ENCODE measurements around the gene PLCH1.

The PLCH1 gene

GRCh38 chr3:155763870-155764463, 19.1 kb upstream of the PLCH1 start:
- Histone ChIP-seq H3K36me3 (ENCODE audit: insufficient read depth, low read length) (peaks cover 7% of the 10 kb centered on the region; the same call in 1 of the 2 replicates), H3K4me3 (ENCODE audit: low read length) (no peak overlapping the region), H3K27me3 (ENCODE audit: insufficient read depth, low read length) (no peaks in the 10 kb centered on the region), H3K9me3 (ENCODE audit: insufficient read depth, low read depth, low read length) (no peaks in the 10 kb centered on the region), H3K27ac (ENCODE audit: low read depth, low read length) (no peak overlapping the region), H3K9ac (ENCODE audit: low read depth, low read length) (no peak overlapping the region), H3K4me1 (ENCODE audit: insufficient read depth, low read length) (no peaks in the 10 kb centered on the region)
- WGBS = 96% methylated on average over 3 of the region's 3 CpGs

- H3K27me3 ChIP-seq (ENCODE audit: insufficient read depth, low read length) = no peaks in the 10 kb centered on the region
- no peak overlapping the region for H3K27ac ChIP-seq (ENCODE audit: low read depth, low read length)
- H3K9ac ChIP-seq (ENCODE audit: low read depth, low read length) = no peak overlapping the region
- 98% methylated on average over 4 of the region's 4 CpGs for WGBS
- no peaks in the 10 kb centered on the region for H3K9me3 ChIP-seq (ENCODE audit: insufficient read depth, low read depth, low read length)
- H3K36me3 ChIP-seq (ENCODE audit: insufficient read depth, low read length) = no peaks in the 10 kb centered on the region; the same call in 1 of the 2 replicates
- H3K4me3 ChIP-seq (ENCODE audit: low read length) = no peak overlapping the region
- H3K4me1 ChIP-seq (ENCODE audit: insufficient read depth, low read length) = no peaks in the 10 kb centered on the region
Observed at GRCh38 chr3:155760653-155761052, 15.8 kb upstream of the PLCH1 start.

- peaks cover 4% of the 10 kb centered on the region; the same call in 1 of the 2 replicates for H3K4me1 ChIP-seq (ENCODE audit: insufficient read depth, low read length)
- no peaks in the 10 kb centered on the region for H3K27me3 ChIP-seq (ENCODE audit: insufficient read depth, low read length)
- no peak overlapping the region for H3K9ac ChIP-seq (ENCODE audit: low read depth, low read length)
- 94% methylated on average over 7 of the region's 7 CpGs for WGBS
- H3K27ac ChIP-seq (ENCODE audit: low read depth, low read length) = no peak overlapping the region
- H3K9me3 ChIP-seq (ENCODE audit: insufficient read depth, low read depth, low read length) = no peaks in the 10 kb centered on the region
- no peak overlapping the region for H3K4me3 ChIP-seq (ENCODE audit: low read length)
- H3K36me3 ChIP-seq (ENCODE audit: insufficient read depth, low read length) = no peaks in the 10 kb centered on the region
Observed at GRCh38 chr3:155757577-155757976, 12.7 kb upstream of the PLCH1 start.

- H3K36me3 ChIP-seq (ENCODE audit: insufficient read depth, low read length) = no peaks in the 10 kb centered on the region
- H3K4me1 ChIP-seq (ENCODE audit: insufficient read depth, low read length) = peaks cover 29% of the 10 kb centered on the region
- WGBS = 83% methylated on average over 10 of the region's 11 CpGs
- no peak overlapping the region for H3K9ac ChIP-seq (ENCODE audit: low read depth, low read length)
- H3K27ac ChIP-seq (ENCODE audit: low read depth, low read length) = no peak overlapping the region
- no peaks in the 10 kb centered on the region for H3K9me3 ChIP-seq (ENCODE audit: insufficient read depth, low read depth, low read length)
- H3K4me3 ChIP-seq (ENCODE audit: low read length) = no peak overlapping the region
- H3K27me3 ChIP-seq (ENCODE audit: insufficient read depth, low read length) = no peaks in the 10 kb centered on the region
Observed at GRCh38 chr3:155753038-155753639, 8.3 kb upstream of the PLCH1 start.

GRCh38 chr3:155748611-155749365, 3.9 kb upstream of the PLCH1 start:
- no peak overlapping the region for H3K4me3 ChIP-seq (ENCODE audit: low read length)
- H3K9ac ChIP-seq (ENCODE audit: low read depth, low read length) = no peak overlapping the region
- H3K4me1 ChIP-seq (ENCODE audit: insufficient read depth, low read length) = peaks cover 49% of the 10 kb centered on the region
- no peaks in the 10 kb centered on the region for H3K27me3 ChIP-seq (ENCODE audit: insufficient read depth, low read length)
- H3K36me3 ChIP-seq (ENCODE audit: insufficient read depth, low read length) = no peaks in the 10 kb centered on the region
- no peaks in the 10 kb centered on the region for H3K9me3 ChIP-seq (ENCODE audit: insufficient read depth, low read depth, low read length)
- H3K27ac ChIP-seq (ENCODE audit: low read depth, low read length) = no peak overlapping the region
- WGBS = 78% methylated on average over 8 of the region's 8 CpGs

- no peaks in the 10 kb centered on the region for H3K27me3 ChIP-seq (ENCODE audit: insufficient read depth, low read length)
- peaks cover 53% of the 10 kb centered on the region for H3K4me1 ChIP-seq (ENCODE audit: insufficient read depth, low read length)
- no peaks in the 10 kb centered on the region for H3K9me3 ChIP-seq (ENCODE audit: insufficient read depth, low read depth, low read length)
- H3K4me3 ChIP-seq (ENCODE audit: low read length) = no peak overlapping the region
- WGBS = 80% methylated on average over 3 of the region's 3 CpGs
- no peak overlapping the region for H3K9ac ChIP-seq (ENCODE audit: low read depth, low read length)
- H3K27ac ChIP-seq (ENCODE audit: low read depth, low read length) = no peak overlapping the region
- H3K36me3 ChIP-seq (ENCODE audit: insufficient read depth, low read length) = no peaks in the 10 kb centered on the region
Observed at GRCh38 chr3:155747946-155748290, 3.0 kb upstream of the PLCH1 start.

- WGBS = 8% methylated on average over 1 of the region's 2 CpGs
- Histone ChIP-seq H3K9ac (ENCODE audit: low read depth, low read length) (peak overlapping the region; percentile 3; the same call in 1 of the 2 replicates), H3K27me3 (ENCODE audit: insufficient read depth, low read length) (no peaks in the 10 kb centered on the region)
Observed at GRCh38 chr3:155747286-155747945, 2.5 kb upstream of the PLCH1 start.

GRCh38 chr3:155746703-155747102, 1.8 kb upstream of the PLCH1 start:
- peak overlapping the region; percentile 3; the same call in 1 of the 2 replicates for H3K9ac ChIP-seq (ENCODE audit: low read depth, low read length)
- H3K36me3 ChIP-seq (ENCODE audit: insufficient read depth, low read length) = no peaks in the 10 kb centered on the region
- H3K27me3 ChIP-seq (ENCODE audit: insufficient read depth, low read length) = no peaks in the 10 kb centered on the region
- 50% methylated on average over 1 of the region's 1 CpG for WGBS
- H3K27ac ChIP-seq (ENCODE audit: low read depth, low read length) = peak overlapping the region; percentile 78; the same call in 1 of the 2 replicates
- H3K4me1 ChIP-seq (ENCODE audit: insufficient read depth, low read length) = peaks cover 48% of the 10 kb centered on the region
- H3K4me3 ChIP-seq (ENCODE audit: low read length) = peak overlapping the region; percentile 89
- H3K9me3 ChIP-seq (ENCODE audit: insufficient read depth, low read depth, low read length) = no peaks in the 10 kb centered on the region

More at GRCh38 chr3:155747286-155747945, 2.5 kb upstream of the PLCH1 start:
- Histone ChIP-seq H3K27ac (ENCODE audit: low read depth, low read length) (peak overlapping the region; percentile 6; the same call in 1 of the 2 replicates), H3K9me3 (ENCODE audit: insufficient read depth, low read depth, low read length) (no peaks in the 10 kb centered on the region), H3K36me3 (ENCODE audit: insufficient read depth, low read length) (no peaks in the 10 kb centered on the region), H3K4me1 (ENCODE audit: insufficient read depth, low read length) (peaks cover 48% of the 10 kb centered on the region), H3K4me3 (ENCODE audit: low read length) (no peak overlapping the region)

- H3K27ac ChIP-seq (ENCODE audit: low read depth, low read length) = peak overlapping the region; percentile 78; the same call in 1 of the 2 replicates
- no peaks in the 10 kb centered on the region for H3K36me3 ChIP-seq (ENCODE audit: insufficient read depth, low read length)
- no peaks in the 10 kb centered on the region for H3K27me3 ChIP-seq (ENCODE audit: insufficient read depth, low read length)
- H3K4me3 ChIP-seq (ENCODE audit: low read length) = peak overlapping the region; percentile 89
- H3K4me1 ChIP-seq (ENCODE audit: insufficient read depth, low read length) = peaks cover 53% of the 10 kb centered on the region
- no peaks in the 10 kb centered on the region for H3K9me3 ChIP-seq (ENCODE audit: insufficient read depth, low read depth, low read length)
- 3% methylated on average over 18 of the region's 19 CpGs for WGBS
- peak overlapping the region; percentile 3; the same call in 1 of the 2 replicates for H3K9ac ChIP-seq (ENCODE audit: low read depth, low read length)
Observed at GRCh38 chr3:155745795-155746550, 1.1 kb upstream of the PLCH1 start.

- WGBS = under 1% methylated on average over 48 of the region's 48 CpGs
- peak overlapping the region; percentile 89 for H3K4me3 ChIP-seq (ENCODE audit: low read length)
- peak overlapping the region; percentile 72; the same call in 1 of the 2 replicates for H3K27ac ChIP-seq (ENCODE audit: low read depth, low read length)
- H3K9ac ChIP-seq (ENCODE audit: low read depth, low read length) = peak overlapping the region; percentile 78
- peaks cover 52% of the 10 kb centered on the region for H3K4me1 ChIP-seq (ENCODE audit: insufficient read depth, low read length)
- no peaks in the 10 kb centered on the region for H3K36me3 ChIP-seq (ENCODE audit: insufficient read depth, low read length)
- no peaks in the 10 kb centered on the region for H3K9me3 ChIP-seq (ENCODE audit: insufficient read depth, low read depth, low read length)
- H3K27me3 ChIP-seq (ENCODE audit: insufficient read depth, low read length) = no peaks in the 10 kb centered on the region
Observed at GRCh38 chr3:155744010-155744625, 753 bp downstream of the PLCH1 start.
